K562 (cell line): ENCODE results near the gene BRCA1. TPM values are rescaled to one million over a fixed set of nuclear protein-coding genes. Genes with fewer than 3 reads are reported as not detected.
A peak's percentile ranks its signal among the peaks of the same experiment; 100 is the strongest.

ENCODE experiments used
- GABPB1 ChIP-seq: sonication (generic); formaldehyde crosslinking; IDR thresholded peaks from 2 replicates; pipeline ENCODE4 v1.8.0; 2022; ENCODE audit warnings: mild to moderate bottlenecking, missing genetic modification reagents
- IFI16 ChIP-seq: fragments of 250-450 bp; sonication (Bioruptor Pico); IDR thresholded peaks from 2 replicates; pipeline ENCODE4 v2.1.2; 2022; ENCODE audit warnings: mild to moderate bottlenecking, inconsistent platforms
- LCOR ChIP-seq: sonication (generic); formaldehyde crosslinking; IDR thresholded peaks from 2 replicates; pipeline ENCODE4 v1.8.0; 2022; ENCODE audit warnings: mild to moderate bottlenecking, missing genetic modification reagents
- RBFOX2 ChIP-seq: fragments of 200-400 bp; formaldehyde crosslinking; IDR thresholded peaks from 2 replicates; pipeline ENCODE4 v1.6.1; 2017; ENCODE audit warnings: low read depth, mild to moderate bottlenecking, low read length, moderate library complexity
- SRSF3 ChIP-seq: fragments of 200-400 bp; formaldehyde crosslinking; IDR thresholded peaks from 2 replicates; pipeline ENCODE4 v1.6.1; 2016; ENCODE audit warnings: mild to moderate bottlenecking, low read length, moderate library complexity; ENCODE audit not compliant: insufficient read depth
- ZBTB40 ChIP-seq, 2 experiments: fragments of 450-650 bp in 1 of 2; sonication (generic) in 1 of 2; formaldehyde crosslinking in 1 of 2; IDR thresholded peaks; 2 replicates each; pipeline versions ENCODE4 v1.7.1 to v1.9.0; 2016 to 2022; ENCODE audit warnings: inconsistent platforms in 1 of 2, mild to moderate bottlenecking in 1 of 2, missing genetic modification reagents in 1 of 2
- ZNF12 ChIP-seq: sonication (generic); formaldehyde crosslinking; IDR thresholded peaks from 2 replicates; pipeline ENCODE4 v1.4.0; 2020; ENCODE audit warnings: mild to moderate bottlenecking, missing genetic modification reagents
- ZNF696 ChIP-seq: fragments of 250-450 bp; sonication (Bioruptor Pico); conservative IDR thresholded peaks from 2 replicates; pipeline ENCODE4 v1.4.0; 2020; ENCODE audit warnings: mild to moderate bottlenecking, moderate library complexity
- polyA plus RNA-seq, 8 experiments: library from polyadenylated mRNA; depleted of rRNA in 4 of 8; stranded (reverse) in 5 of 8; unstranded in 3 of 8; fragments of >200 nt; fragmentation: Nextera tagmentation in 2 of 8; fragmentation: Illumina TruSeq in 1 of 8; extraction: Ambion mirVana in 2 of 8; extraction: Trizol in 1 of 8; gene quantifications; 2 replicates each; pipeline versions ENCODE4 v1.2.1 to v1.2.3, GENCODE V29; 2011 to 2014; ENCODE audit warnings: inconsistent platforms in 1 of 8, missing spikeins in 1 of 8
- total RNA-seq, 7 experiments: library from RNA; depleted of rRNA in 6 of 7; stranded (reverse); fragments of >200 nt in 6 of 7; fragmentation: Illumina TruSeq in 2 of 7; extraction: Trizol in 2 of 7; gene quantifications; 2 replicates each; pipeline versions ENCODE4 v1.2.1 to v1.2.3, GENCODE V29; 2011 to 2021; ENCODE audit warnings: low replicate concordance in 1 of 7
- TF ChIP-seq, protein P1 (sequence below): sonication (generic); formaldehyde crosslinking; IDR thresholded peaks from 2 replicates; pipeline ENCODE4 v1.8.0; 2022; ENCODE audit warnings: mild to moderate bottlenecking, missing genetic modification reagents

The BRCA1 gene
- total and polyA plus RNA-seq, 9 of the 15 experiments (the other 6 are each of a cell fraction or from before 2014, with no cell fraction given) = 25.9 to 95.3 (median 62.3) TPM

DNA sequence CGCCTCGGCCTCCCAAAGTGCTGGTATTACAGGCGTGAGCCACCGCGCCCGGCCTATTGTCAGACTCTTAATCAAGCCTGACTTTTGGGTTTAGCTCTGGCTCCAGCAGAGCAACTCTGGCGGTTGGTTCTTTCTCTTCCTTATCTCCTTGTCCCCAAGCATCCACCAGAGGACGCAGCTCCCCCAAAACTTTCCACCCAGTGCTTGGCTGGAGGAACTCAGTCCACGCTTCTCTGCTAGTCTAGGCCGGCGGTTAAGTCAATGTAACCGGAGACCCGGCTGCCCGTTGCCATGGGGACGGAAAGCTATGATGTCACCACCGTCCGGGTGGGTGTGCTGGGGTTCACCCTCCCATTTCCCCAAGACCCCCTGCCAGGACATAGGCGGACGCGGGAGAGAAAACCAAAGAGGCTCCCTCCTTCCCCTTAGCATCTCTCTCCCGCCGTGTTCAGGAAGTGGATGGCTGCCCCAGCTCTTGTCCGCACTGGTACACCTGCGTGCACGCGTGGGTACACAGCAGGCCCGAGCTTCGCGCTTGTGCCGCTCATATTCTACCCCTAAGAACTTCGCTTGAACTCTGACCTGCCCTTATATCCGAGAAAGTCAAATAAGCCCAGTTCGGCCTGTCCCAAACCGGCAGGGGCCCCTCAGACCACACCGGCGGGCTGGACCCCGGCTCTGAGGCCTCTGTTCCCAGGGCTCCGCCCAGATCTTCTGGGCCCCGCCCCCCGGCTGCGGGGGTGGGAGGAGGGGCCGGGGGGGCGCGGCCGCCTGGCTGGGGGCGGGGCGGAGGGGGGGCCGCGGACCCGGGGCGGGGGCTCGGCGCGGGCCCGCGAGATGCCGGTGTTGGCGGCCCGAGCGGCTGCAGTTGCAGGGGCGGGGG lies 100.5 kb downstream of the BRCA1 start, which contains the start of gene RND2 (continued):
- TF ChIP-seq ZBTB40 (IDR thresholded peaks at IDR 0.05) = 0 out of 2 replicates have a peak, but pooled peaks have one; percentile 26
- TF ChIP-seq ZBTB40 (CRISPR knock-in tag; IDR thresholded peaks at IDR 0.05) = no peak
- no peak for TF ChIP-seq ZNF12 (CRISPR knock-in tag)
- no peak for TF ChIP-seq ZNF696 (CRISPR knock-in tag)
- TF ChIP-seq IFI16 (CRISPR knock-in tag) = no peak
- TF ChIP-seq LCOR = peak; percentile 93
- TF ChIP-seq SRSF3 = no peak
- peak; percentile 47; the same call in 1 of the 2 replicates for TF ChIP-seq GABPB1 (CRISPR knock-in tag)
- TF ChIP-seq, protein P1, sequence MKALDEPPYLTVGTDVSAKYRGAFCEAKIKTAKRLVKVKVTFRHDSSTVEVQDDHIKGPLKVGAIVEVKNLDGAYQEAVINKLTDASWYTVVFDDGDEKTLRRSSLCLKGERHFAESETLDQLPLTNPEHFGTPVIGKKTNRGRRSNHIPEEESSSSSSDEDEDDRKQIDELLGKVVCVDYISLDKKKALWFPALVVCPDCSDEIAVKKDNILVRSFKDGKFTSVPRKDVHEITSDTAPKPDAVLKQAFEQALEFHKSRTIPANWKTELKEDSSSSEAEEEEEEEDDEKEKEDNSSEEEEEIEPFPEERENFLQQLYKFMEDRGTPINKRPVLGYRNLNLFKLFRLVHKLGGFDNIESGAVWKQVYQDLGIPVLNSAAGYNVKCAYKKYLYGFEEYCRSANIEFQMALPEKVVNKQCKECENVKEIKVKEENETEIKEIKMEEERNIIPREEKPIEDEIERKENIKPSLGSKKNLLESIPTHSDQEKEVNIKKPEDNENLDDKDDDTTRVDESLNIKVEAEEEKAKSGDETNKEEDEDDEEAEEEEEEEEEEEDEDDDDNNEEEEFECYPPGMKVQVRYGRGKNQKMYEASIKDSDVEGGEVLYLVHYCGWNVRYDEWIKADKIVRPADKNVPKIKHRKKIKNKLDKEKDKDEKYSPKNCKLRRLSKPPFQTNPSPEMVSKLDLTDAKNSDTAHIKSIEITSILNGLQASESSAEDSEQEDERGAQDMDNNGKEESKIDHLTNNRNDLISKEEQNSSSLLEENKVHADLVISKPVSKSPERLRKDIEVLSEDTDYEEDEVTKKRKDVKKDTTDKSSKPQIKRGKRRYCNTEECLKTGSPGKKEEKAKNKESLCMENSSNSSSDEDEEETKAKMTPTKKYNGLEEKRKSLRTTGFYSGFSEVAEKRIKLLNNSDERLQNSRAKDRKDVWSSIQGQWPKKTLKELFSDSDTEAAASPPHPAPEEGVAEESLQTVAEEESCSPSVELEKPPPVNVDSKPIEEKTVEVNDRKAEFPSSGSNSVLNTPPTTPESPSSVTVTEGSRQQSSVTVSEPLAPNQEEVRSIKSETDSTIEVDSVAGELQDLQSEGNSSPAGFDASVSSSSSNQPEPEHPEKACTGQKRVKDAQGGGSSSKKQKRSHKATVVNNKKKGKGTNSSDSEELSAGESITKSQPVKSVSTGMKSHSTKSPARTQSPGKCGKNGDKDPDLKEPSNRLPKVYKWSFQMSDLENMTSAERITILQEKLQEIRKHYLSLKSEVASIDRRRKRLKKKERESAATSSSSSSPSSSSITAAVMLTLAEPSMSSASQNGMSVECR (CRISPR knock-in tag) = peak; percentile 67
- TF ChIP-seq RBFOX2 = peak; percentile 66
